ENCODE measurements around the gene BEST1. TPM values are rescaled to one million over a fixed set of nuclear protein-coding genes. Genes with fewer than 3 reads are reported as not detected.

Gene BEST1
- total and polyA plus RNA-seq, 2 of the 13 experiments (the other 11 are each of a cell fraction or from before 2014, with no cell fraction given): 0.09 to 0.65 TPM

GRCh38 chr11:61905067-61905696 is 45.0 kb upstream of the BEST1 start (continued):
- 0 out of 2 replicates have a peak, but pooled peaks have one; percentile 13 for TF ChIP-seq IKZF5 (CRISPR knock-in tag; IDR thresholded peaks at IDR 0.05)
- TF ChIP-seq ZNF142 (CRISPR knock-in tag; IDR thresholded peaks at IDR 0.05): no peak
- TF ChIP-seq KDM1A (CRISPR knock-in tag; IDR thresholded peaks at IDR 0.05): no peak
- no peak for TF ChIP-seq ZNF337 (CRISPR knock-in tag; IDR thresholded peaks at IDR 0.05; ENCODE audit: borderline replicate concordance, low read depth)
- 0 out of 2 replicates have a peak, but pooled peaks have one; percentile 1 for TF ChIP-seq ISL2 (CRISPR knock-in tag; IDR thresholded peaks at IDR 0.05)
- TF ChIP-seq GMEB1 (CRISPR knock-in tag; IDR thresholded peaks at IDR 0.05; ENCODE audit: borderline replicate concordance): no peak
- TF ChIP-seq ZNF724P (CRISPR knock-in tag; IDR thresholded peaks at IDR 0.05; ENCODE audit: borderline replicate concordance): no peak
- no peak for TF ChIP-seq SRSF1 (optimal IDR thresholded peaks at IDR 0.05; ENCODE audit: low read depth, low read length)
- TF ChIP-seq ZBTB38 (CRISPR knock-in tag; IDR thresholded peaks at IDR 0.05): no peak
- TF ChIP-seq ZNF646 (CRISPR knock-in tag; IDR thresholded peaks at IDR 0.05): 0 out of 2 replicates have a peak, but pooled peaks have one; percentile 51
